K562 (cell line): ENCODE data around the gene MAP3K12. TPM values are rescaled to one million over a fixed set of nuclear protein-coding genes. Genes with fewer than 3 reads are reported as not detected.

Experiments used
- ASH1L ChIP-seq: fragments of 450-650 bp; IDR thresholded peaks from 2 replicates; pipeline ENCODE4 v1.6.1; 2018; ENCODE audit warnings: borderline replicate concordance, mild to moderate bottlenecking, low read depth; ENCODE audit not compliant: partially characterized antibody
- BCOR ChIP-seq: fragments of 450-650 bp; IDR thresholded peaks from 2 replicates; pipeline ENCODE4 v1.6.1; 2016
- CEBPG ChIP-seq, 3 experiments: fragments of 200-800 bp in 1 of 3; sonication (Bioruptor generic) in 1 of 3; sonication (generic) in 1 of 3; formaldehyde crosslinking in 1 of 3; IDR thresholded peaks in 2 of 3; conservative IDR thresholded peaks in 1 of 3; 2 replicates each; pipeline versions ENCODE4 v1.6.1 to v1.8.0; 2016 to 2022; ENCODE audit warnings: missing compliant biosample characterization in 2 of 3, missing genetic modification characterization in 2 of 3, mild to moderate bottlenecking in 1 of 3, missing genetic modification reagents in 1 of 3
- ETV5 ChIP-seq: sonication (generic); formaldehyde crosslinking; IDR thresholded peaks from 2 replicates; pipeline ENCODE4 v1.4.0; 2020; ENCODE audit warnings: low read depth, mild to moderate bottlenecking, missing genetic modification reagents
- GTF2E2 ChIP-seq: fragments of 200-800 bp; sonication (Bioruptor generic); IDR thresholded peaks from 2 replicates; pipeline ENCODE4 v1.6.1; 2016; ENCODE audit warnings: missing genetic modification characterization, missing compliant biosample characterization
- HMGN3 ChIP-seq: IDR thresholded peaks from 2 replicates; pipeline ENCODE4 v1.6.1; 2011; ENCODE audit warnings: borderline replicate concordance, low read depth, mild to moderate bottlenecking, mixed read lengths, low read length; ENCODE audit not compliant: insufficient read length; ENCODE audit errors: extremely low read depth
- IFI16 ChIP-seq: fragments of 250-450 bp; sonication (Bioruptor Pico); IDR thresholded peaks from 2 replicates; pipeline ENCODE4 v2.1.2; 2022; ENCODE audit warnings: mild to moderate bottlenecking, inconsistent platforms
- MCM7 ChIP-seq, 2 experiments: fragments of 450-650 bp; IDR thresholded peaks; 2 replicates each; pipeline ENCODE4 v1.6.1; 2016 to 2018
- MYC ChIP-seq, 2 experiments: fragments of 250-450 bp in 1 of 2; sonication (Bioruptor Pico) in 1 of 2; IDR thresholded peaks; 2 replicates each; pipeline versions ENCODE4 v1.5.1 to v1.6.1; 2012 to 2021; ENCODE audit warnings: low read depth in 2 of 2, borderline replicate concordance in 1 of 2, improper control_type of control experiment in 1 of 2, low read length in 1 of 2, mild to moderate bottlenecking in 1 of 2, moderate library complexity in 1 of 2
- PTBP1 ChIP-seq: fragments of 200-400 bp; formaldehyde crosslinking; IDR thresholded peaks from 2 replicates; pipeline ENCODE4 v1.6.1; 2017; ENCODE audit warnings: low read depth, low read length
- RNF2 ChIP-seq: sonication (generic); IDR thresholded peaks from 2 replicates; pipeline ENCODE4 v1.6.1; 2016
- SIN3B ChIP-seq: fragments of 450-650 bp; IDR thresholded peaks from 2 replicates; pipeline ENCODE4 v1.6.1; 2017; ENCODE audit warnings: low read depth, mild to moderate bottlenecking, moderate library complexity
- SMARCA5 ChIP-seq: fragments of 450-650 bp; IDR thresholded peaks from 2 replicates; pipeline ENCODE4 v1.6.1; 2016
- SNRNP70 ChIP-seq: fragments of 200-400 bp; formaldehyde crosslinking; optimal IDR thresholded peaks from 2 replicates; pipeline ENCODE3; 2017; ENCODE audit warnings: low read depth, low read length
- ZNF436 ChIP-seq: fragments of 250-450, 450-650 bp; sonication (Bioruptor Pico); formaldehyde crosslinking; IDR thresholded peaks from 2 replicates; pipeline ENCODE4 v1.7.0; 2020; ENCODE audit warnings: mild to moderate bottlenecking
- polyA plus RNA-seq, 8 experiments: library from polyadenylated mRNA; depleted of rRNA in 4 of 8; stranded (reverse) in 5 of 8; unstranded in 3 of 8; fragments of >200 nt; fragmentation: Nextera tagmentation in 2 of 8; fragmentation: Illumina TruSeq in 1 of 8; extraction: Ambion mirVana in 2 of 8; extraction: Trizol in 1 of 8; gene quantifications; 2 replicates each; pipeline versions ENCODE4 v1.2.1 to v1.2.3, GENCODE V29; 2011 to 2014; ENCODE audit warnings: inconsistent platforms in 1 of 8, missing spikeins in 1 of 8
- total RNA-seq, 7 experiments: library from RNA; depleted of rRNA in 6 of 7; stranded (reverse); fragments of >200 nt in 6 of 7; fragmentation: Illumina TruSeq in 2 of 7; extraction: Trizol in 2 of 7; gene quantifications; 2 replicates each; pipeline versions ENCODE4 v1.2.1 to v1.2.3, GENCODE V29; 2011 to 2021; ENCODE audit warnings: low replicate concordance in 1 of 7
- TF ChIP-seq, protein P1 (sequence below), 2 experiments: fragments of 450-650 bp; IDR thresholded peaks; 2 replicates each; pipeline ENCODE4 v1.6.1; 2018; ENCODE audit warnings: mild to moderate bottlenecking in 2 of 2, low read depth in 1 of 2; ENCODE audit not compliant: partially characterized antibody in 2 of 2
- TF ChIP-seq, protein P2 (sequence below): fragments of 250-450 bp; sonication (Bioruptor Pico); IDR thresholded peaks from 2 replicates; pipeline ENCODE4 v1.4.0; 2020
- TF ChIP-seq, protein P3 (sequence below): fragments of 250-450 bp; sonication (Bioruptor Pico); IDR thresholded peaks from 2 replicates; pipeline ENCODE4 v1.9.0; 2021; ENCODE audit warnings: mild to moderate bottlenecking, inconsistent platforms
- TF ChIP-seq, protein P4 (sequence below): fragments of 450-650 bp; formaldehyde crosslinking; conservative IDR thresholded peaks from 2 replicates; pipeline ENCODE4 v1.4.0; 2022; ENCODE audit warnings: mild to moderate bottlenecking, missing genetic modification characterization

MAP3K12 gene
- total and polyA plus RNA-seq, 9 of the 15 experiments (the other 6 are each of a cell fraction or from before 2014, with no cell fraction given) = 0.10 to 2.4 (median 1.6) TPM

DNA sequence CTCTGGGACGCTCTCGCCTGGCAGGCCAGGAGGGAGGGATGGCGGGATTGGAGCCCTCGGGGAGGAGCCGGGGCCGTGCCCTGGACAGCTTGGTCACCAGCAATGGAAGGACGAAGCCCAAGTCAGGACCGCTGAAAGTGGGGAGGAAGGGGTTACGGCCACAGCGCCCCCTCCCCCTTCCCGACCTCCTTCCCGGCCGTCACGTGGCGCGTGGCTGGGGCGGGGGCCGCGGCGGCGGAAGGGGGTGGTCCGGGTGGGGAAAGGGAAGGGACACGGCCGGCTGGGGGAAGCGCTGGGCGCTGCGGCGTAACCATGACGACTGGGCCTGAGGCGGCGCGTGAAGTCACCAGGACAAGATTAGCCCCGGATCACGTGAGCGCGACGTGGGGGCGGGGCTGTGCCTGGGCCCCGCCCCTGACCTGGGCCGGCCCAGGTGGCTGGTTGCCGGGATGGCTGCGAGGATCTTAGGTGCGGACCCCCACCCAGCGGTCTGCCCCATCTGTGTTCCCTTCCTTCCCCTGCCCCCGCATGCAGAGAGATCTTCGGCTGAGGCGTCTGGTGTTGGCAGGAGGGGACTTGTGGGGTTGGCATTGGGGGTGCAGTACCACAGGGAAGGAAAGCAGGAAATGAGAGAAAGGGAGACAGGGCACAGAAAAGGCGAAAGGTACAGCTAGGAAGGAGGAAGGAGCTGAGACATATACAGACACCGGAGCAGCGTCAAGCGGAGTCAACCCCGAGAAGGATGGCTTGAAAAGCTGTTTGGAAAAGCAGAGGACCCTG is 6.2 kb downstream of the MAP3K12 start (continued):
- TF ChIP-seq ETV5 (CRISPR knock-in tag) (no peak), CEBPG (CRISPR knock-in tag; IDR thresholded peaks at IDR 0.05) (no peak), CEBPG (tag; conservative IDR thresholded peaks at IDR 0.05 in 1 of 2, IDR thresholded peaks at IDR 0.05 in 1 of 2) (no peak), PTBP1 (no peak), MYC (IDR thresholded peaks at IDR 0.05; ENCODE audit: low read depth, low read length) (peak; percentile 46), MYC (CRISPR knock-in tag; IDR thresholded peaks at IDR 0.05; ENCODE audit: borderline replicate concordance, low read depth) (no peak), IFI16 (CRISPR knock-in tag) (no peak), RNF2 (no peak), BCOR (no peak), MCM7 (IDR thresholded peaks at IDR 0.05) (no peak), ASH1L (no peak), SNRNP70 (no peak), GTF2E2 (no peak), HMGN3 (peak; percentile 74), SIN3B (no peak), ZNF436 (CRISPR knock-in tag) (no peak), SMARCA5 (no peak)
- TF ChIP-seq, protein P1, sequence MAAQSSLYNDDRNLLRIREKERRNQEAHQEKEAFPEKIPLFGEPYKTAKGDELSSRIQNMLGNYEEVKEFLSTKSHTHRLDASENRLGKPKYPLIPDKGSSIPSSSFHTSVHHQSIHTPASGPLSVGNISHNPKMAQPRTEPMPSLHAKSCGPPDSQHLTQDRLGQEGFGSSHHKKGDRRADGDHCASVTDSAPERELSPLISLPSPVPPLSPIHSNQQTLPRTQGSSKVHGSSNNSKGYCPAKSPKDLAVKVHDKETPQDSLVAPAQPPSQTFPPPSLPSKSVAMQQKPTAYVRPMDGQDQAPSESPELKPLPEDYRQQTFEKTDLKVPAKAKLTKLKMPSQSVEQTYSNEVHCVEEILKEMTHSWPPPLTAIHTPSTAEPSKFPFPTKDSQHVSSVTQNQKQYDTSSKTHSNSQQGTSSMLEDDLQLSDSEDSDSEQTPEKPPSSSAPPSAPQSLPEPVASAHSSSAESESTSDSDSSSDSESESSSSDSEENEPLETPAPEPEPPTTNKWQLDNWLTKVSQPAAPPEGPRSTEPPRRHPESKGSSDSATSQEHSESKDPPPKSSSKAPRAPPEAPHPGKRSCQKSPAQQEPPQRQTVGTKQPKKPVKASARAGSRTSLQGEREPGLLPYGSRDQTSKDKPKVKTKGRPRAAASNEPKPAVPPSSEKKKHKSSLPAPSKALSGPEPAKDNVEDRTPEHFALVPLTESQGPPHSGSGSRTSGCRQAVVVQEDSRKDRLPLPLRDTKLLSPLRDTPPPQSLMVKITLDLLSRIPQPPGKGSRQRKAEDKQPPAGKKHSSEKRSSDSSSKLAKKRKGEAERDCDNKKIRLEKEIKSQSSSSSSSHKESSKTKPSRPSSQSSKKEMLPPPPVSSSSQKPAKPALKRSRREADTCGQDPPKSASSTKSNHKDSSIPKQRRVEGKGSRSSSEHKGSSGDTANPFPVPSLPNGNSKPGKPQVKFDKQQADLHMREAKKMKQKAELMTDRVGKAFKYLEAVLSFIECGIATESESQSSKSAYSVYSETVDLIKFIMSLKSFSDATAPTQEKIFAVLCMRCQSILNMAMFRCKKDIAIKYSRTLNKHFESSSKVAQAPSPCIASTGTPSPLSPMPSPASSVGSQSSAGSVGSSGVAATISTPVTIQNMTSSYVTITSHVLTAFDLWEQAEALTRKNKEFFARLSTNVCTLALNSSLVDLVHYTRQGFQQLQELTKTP (IDR thresholded peaks at IDR 0.05; ENCODE audit: low read depth in 1 of 2, partially characterized antibody in 2 of 2) = peak in 1 of 2 experiments; percentile 20
- TF ChIP-seq, protein P2, sequence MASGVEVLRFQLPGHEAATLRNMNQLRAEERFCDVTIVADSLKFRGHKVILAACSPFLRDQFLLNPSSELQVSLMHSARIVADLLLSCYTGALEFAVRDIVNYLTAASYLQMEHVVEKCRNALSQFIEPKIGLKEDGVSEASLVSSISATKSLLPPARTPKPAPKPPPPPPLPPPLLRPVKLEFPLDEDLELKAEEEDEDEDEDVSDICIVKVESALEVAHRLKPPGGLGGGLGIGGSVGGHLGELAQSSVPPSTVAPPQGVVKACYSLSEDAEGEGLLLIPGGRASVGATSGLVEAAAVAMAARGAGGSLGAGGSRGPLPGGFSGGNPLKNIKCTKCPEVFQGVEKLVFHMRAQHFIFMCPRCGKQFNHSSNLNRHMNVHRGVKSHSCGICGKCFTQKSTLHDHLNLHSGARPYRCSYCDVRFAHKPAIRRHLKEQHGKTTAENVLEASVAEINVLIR (CRISPR knock-in tag) = no peak
- TF ChIP-seq, protein P3, sequence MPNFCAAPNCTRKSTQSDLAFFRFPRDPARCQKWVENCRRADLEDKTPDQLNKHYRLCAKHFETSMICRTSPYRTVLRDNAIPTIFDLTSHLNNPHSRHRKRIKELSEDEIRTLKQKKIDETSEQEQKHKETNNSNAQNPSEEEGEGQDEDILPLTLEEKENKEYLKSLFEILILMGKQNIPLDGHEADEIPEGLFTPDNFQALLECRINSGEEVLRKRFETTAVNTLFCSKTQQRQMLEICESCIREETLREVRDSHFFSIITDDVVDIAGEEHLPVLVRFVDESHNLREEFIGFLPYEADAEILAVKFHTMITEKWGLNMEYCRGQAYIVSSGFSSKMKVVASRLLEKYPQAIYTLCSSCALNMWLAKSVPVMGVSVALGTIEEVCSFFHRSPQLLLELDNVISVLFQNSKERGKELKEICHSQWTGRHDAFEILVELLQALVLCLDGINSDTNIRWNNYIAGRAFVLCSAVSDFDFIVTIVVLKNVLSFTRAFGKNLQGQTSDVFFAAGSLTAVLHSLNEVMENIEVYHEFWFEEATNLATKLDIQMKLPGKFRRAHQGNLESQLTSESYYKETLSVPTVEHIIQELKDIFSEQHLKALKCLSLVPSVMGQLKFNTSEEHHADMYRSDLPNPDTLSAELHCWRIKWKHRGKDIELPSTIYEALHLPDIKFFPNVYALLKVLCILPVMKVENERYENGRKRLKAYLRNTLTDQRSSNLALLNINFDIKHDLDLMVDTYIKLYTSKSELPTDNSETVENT (CRISPR knock-in tag) = no peak
- TF ChIP-seq, protein P4, sequence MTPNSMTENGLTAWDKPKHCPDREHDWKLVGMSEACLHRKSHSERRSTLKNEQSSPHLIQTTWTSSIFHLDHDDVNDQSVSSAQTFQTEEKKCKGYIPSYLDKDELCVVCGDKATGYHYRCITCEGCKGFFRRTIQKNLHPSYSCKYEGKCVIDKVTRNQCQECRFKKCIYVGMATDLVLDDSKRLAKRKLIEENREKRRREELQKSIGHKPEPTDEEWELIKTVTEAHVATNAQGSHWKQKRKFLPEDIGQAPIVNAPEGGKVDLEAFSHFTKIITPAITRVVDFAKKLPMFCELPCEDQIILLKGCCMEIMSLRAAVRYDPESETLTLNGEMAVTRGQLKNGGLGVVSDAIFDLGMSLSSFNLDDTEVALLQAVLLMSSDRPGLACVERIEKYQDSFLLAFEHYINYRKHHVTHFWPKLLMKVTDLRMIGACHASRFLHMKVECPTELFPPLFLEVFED (CRISPR knock-in tag) = no peak
